Endodermal cell (in vitro differentiated cells): ENCODE data around the gene SLC16A2. TPM values are rescaled to one million over a fixed set of nuclear protein-coding genes. Genes with fewer than 3 reads are reported as not detected.

ENCODE experiments used
- DNase-seq: peaks from one replicate; pipeline ENCODE4 v3.0.0-alpha.2; 2017
- H3K27ac ChIP-seq: 2 replicates; pipeline ENCODE4 v1.5.1; 2013; ENCODE audit warnings: mild to moderate bottlenecking, low read depth, low read length, moderate library complexity
- H3K27me3 ChIP-seq: 2 replicates; pipeline ENCODE4 v1.6.1; 2013; ENCODE audit warnings: mild to moderate bottlenecking, low read length, moderate library complexity; ENCODE audit not compliant: insufficient read depth, control insufficient read depth, poor library complexity, severe bottlenecking
- H3K36me3 ChIP-seq: 2 replicates; pipeline ENCODE4 v1.7.0; 2013; ENCODE audit warnings: mild to moderate bottlenecking, low read length, moderate library complexity; ENCODE audit not compliant: control insufficient read depth, insufficient read depth
- H3K4me1 ChIP-seq: one replicate; pipeline ENCODE4 v1.7.0; 2013; ENCODE audit warnings: low read length; ENCODE audit not compliant: control insufficient read depth, insufficient read depth
- H3K4me3 ChIP-seq: 2 replicates; pipeline ENCODE4 v1.5.1; 2013; ENCODE audit warnings: mild to moderate bottlenecking, low read length, moderate library complexity
- H3K9ac ChIP-seq: 2 replicates; pipeline ENCODE4 v1.6.1; 2013; ENCODE audit warnings: mild to moderate bottlenecking, low read length, moderate library complexity; ENCODE audit not compliant: poor library complexity, severe bottlenecking; ENCODE audit errors: extremely low read depth
- H3K9me3 ChIP-seq: 2 replicates; pipeline ENCODE4 v1.6.1; 2013; ENCODE audit warnings: mild to moderate bottlenecking, low read length, moderate library complexity; ENCODE audit not compliant: control insufficient read depth
- H3K27ac Mint-ChIP-seq: 2 replicates; pipeline ENCODE4 v1.8.0; 2020; ENCODE audit warnings: mixed read lengths
- H3K27me3 Mint-ChIP-seq: 2 replicates; pipeline ENCODE4 v1.8.0; 2021; ENCODE audit warnings: mild to moderate bottlenecking, mixed read lengths; ENCODE audit not compliant: insufficient read depth
- H3K36me3 Mint-ChIP-seq: 2 replicates; pipeline ENCODE4 v1.8.0; 2020; ENCODE audit warnings: low read depth, mixed read lengths
- H3K4me1 Mint-ChIP-seq: 2 replicates; pipeline ENCODE4 v1.8.0; 2020; ENCODE audit warnings: mixed read lengths
- H3K4me3 Mint-ChIP-seq: 2 replicates; pipeline ENCODE4 v1.8.0; 2020; ENCODE audit warnings: mild to moderate bottlenecking, moderate library complexity, mixed read lengths
- H3K9me3 Mint-ChIP-seq: 2 replicates; pipeline ENCODE4 v1.8.0; 2020; ENCODE audit warnings: mild to moderate bottlenecking, mixed read lengths
- CTCF ChIP-seq: fragments of 200-600 bp; sonication (generic); conservative IDR thresholded peaks from 2 replicates; pipeline ENCODE4 v1.5.0; 2021; ENCODE audit warnings: antibody characterized with exemption, mild to moderate bottlenecking
- WGBS, 2 experiments: methylation state at CpG; one replicate each; pipeline versions ENCODE4 v1.1.5 to v1.1.7; 2013; ENCODE audit warnings: missing lambda C conversion rate in 2 of 2, mixed read lengths in 1 of 2; ENCODE audit not compliant: insufficient coverage in 1 of 2, insufficient read length in 1 of 2; 5-methylcytosine and 5-hydroxymethylcytosine counted together
- total RNA-seq, 2 donors: library from RNA; stranded (reverse); fragmentation: NEBNext Ultra II Directional in 1 of 2; extraction: Animal tissue kit (Norgen Biotek cat#: 25700) in 1 of 2; gene quantifications; 2 replicates in 1 of 2; 3 replicates in 1 of 2; pipeline ENCODE4 v1.2.1, GENCODE V29; 2021

The SLC16A2 gene
- total RNA-seq, 2 donors from 2014 or later = 9.1 to 11.6 TPM

GRCh38 chrX:74449937-74450330 is 28.6 kb downstream of the SLC16A2 start:
- no peak for DNase-seq
- WGBS, 2 experiments = 91% methylated on average over 3 of the region's 3 CpGs; no CpG with 5 or more reads in 1 of the 2 experiments
- peaks cover 12% of the 10 kb centered on the region for H3K9me3 Mint-ChIP-seq
- Histone ChIP-seq H3K9ac (no peak overlapping the region), H3K36me3 (no peaks in the 10 kb centered on the region), H3K4me1 (no peaks in the 10 kb centered on the region), H3K27ac (no peak overlapping the region), H3K27me3 (no peaks in the 10 kb centered on the region), H3K4me3 (no peak overlapping the region), H3K9me3 (no peaks in the 10 kb centered on the region)
- no peak overlapping the region for H3K4me3 Mint-ChIP-seq
- no peak overlapping the region for H3K27ac Mint-ChIP-seq
- H3K36me3 Mint-ChIP-seq = no peaks in the 10 kb centered on the region
- H3K4me1 Mint-ChIP-seq = no peaks in the 10 kb centered on the region
- no peak for TF ChIP-seq CTCF
- H3K27me3 Mint-ChIP-seq = no peaks in the 10 kb centered on the region

GRCh38 chrX:74450803-74451449 is 29.6 kb downstream of the SLC16A2 start:
- 94% methylated on average over 1 of the region's 1 CpG; no CpG with 5 or more reads in 1 of the 2 experiments for WGBS, 2 experiments
- Histone ChIP-seq H3K27me3 (no peaks in the 10 kb centered on the region), H3K9me3 (no peaks in the 10 kb centered on the region), H3K9ac (no peak overlapping the region), H3K4me1 (no peaks in the 10 kb centered on the region), H3K4me3 (no peak overlapping the region), H3K27ac (no peak overlapping the region), H3K36me3 (no peaks in the 10 kb centered on the region)
- no peak overlapping the region for H3K4me3 Mint-ChIP-seq
- no peaks in the 10 kb centered on the region for H3K4me1 Mint-ChIP-seq
- H3K36me3 Mint-ChIP-seq = no peaks in the 10 kb centered on the region
- TF ChIP-seq CTCF = no peak
- no peak for DNase-seq
- no peaks in the 10 kb centered on the region for H3K27me3 Mint-ChIP-seq
- H3K27ac Mint-ChIP-seq = no peak overlapping the region
- H3K9me3 Mint-ChIP-seq = peaks cover 7% of the 10 kb centered on the region

- no peak overlapping the region for H3K4me3 Mint-ChIP-seq
- no peaks in the 10 kb centered on the region for H3K27me3 ChIP-seq
- H3K9me3 Mint-ChIP-seq = peaks cover 6% of the 10 kb centered on the region
- no peak overlapping the region for H3K4me3 ChIP-seq
- H3K4me1 ChIP-seq = no peaks in the 10 kb centered on the region
- H3K9me3 ChIP-seq = no peaks in the 10 kb centered on the region
- no peak overlapping the region for H3K27ac ChIP-seq
- 95 to 96% methylated on average over 4 to 5 of the region's 5 CpGs for WGBS, 2 experiments
- no peak overlapping the region for H3K9ac ChIP-seq
- H3K27ac Mint-ChIP-seq = no peak overlapping the region
- H3K27me3 Mint-ChIP-seq = no peaks in the 10 kb centered on the region
- no peak for DNase-seq
- H3K4me1 Mint-ChIP-seq = no peaks in the 10 kb centered on the region
- TF ChIP-seq CTCF = no peak
- H3K36me3 Mint-ChIP-seq = no peaks in the 10 kb centered on the region
- H3K36me3 ChIP-seq = no peaks in the 10 kb centered on the region
Observed at GRCh38 chrX:74451450-74452198, 30.3 kb downstream of the SLC16A2 start.
